Neural progenitor cell (in vitro differentiated cells): ENCODE data around the gene AEN.

Experiments
- CTCF ChIP-seq: fragments of 200-600 bp; sonication (generic); IDR thresholded peaks from 2 replicates; pipeline ENCODE4 v1.5.1; 2017; ENCODE audit warnings: antibody characterized with exemption, mild to moderate bottlenecking
- EZH2phosphoT487 ChIP-seq: fragments of 200-600 bp; sonication (generic); IDR thresholded peaks from 2 replicates; pipeline ENCODE4 v1.6.1; 2017; ENCODE audit warnings: antibody characterized with exemption

DNA sequence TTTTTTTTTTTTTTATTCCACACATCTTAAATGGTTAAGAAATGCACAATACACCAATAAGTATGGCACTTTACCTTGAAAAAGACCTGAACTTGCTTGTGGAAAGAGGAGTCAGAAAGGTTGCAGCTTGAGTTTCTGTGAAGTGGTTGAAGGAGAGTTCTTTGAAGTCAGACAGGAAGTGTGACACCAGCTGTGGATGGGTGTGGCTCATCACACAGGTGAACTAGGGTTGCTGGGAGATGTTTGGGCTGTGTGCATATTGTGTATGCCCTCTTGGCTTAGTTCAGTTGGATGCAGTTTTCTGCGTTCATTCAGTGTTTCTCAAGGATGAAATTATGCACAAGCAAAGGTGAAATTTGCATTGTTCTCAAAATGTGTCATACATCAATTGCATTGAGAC is 6.3 kb downstream of the AEN start:
- no peak for TF ChIP-seq CTCF
- TF ChIP-seq EZH2phosphoT487: no peak
